GM19452 (cell line): ENCODE measurements around the gene CCDC68.
"Not testable (repeated sequence)": the region's sequence is repeated elsewhere in the genome, so short reads cannot be mapped to it uniquely, and the experiment has no call there.

Experiments
- ATAC-seq: cut with Tn5 transposase; IDR thresholded peaks from one replicate; pipeline ENCODE4 v1.9.1; 2021; ENCODE audit not compliant: unreplicated experiment

The CCDC68 gene

GRCh38 chr18:54878659-54879358, 80.5 kb downstream of the CCDC68 start:
- ATAC-seq = no peak

GRCh38 chr18:54878159-54878622, 81.1 kb downstream of the CCDC68 start:
- no peak for ATAC-seq

GRCh38 chr18:54877076-54877475, 82.2 kb downstream of the CCDC68 start:
- ATAC-seq = no peak

- ATAC-seq = no peak
Measured at GRCh38 chr18:54875063-54875462, 84.2 kb downstream of the CCDC68 start.

GRCh38 chr18:54873884-54874255, 85.4 kb downstream of the CCDC68 start:
- ATAC-seq = no peak

- no peak for ATAC-seq
Measured at GRCh38 chr18:54872681-54873080, 86.6 kb downstream of the CCDC68 start.

GRCh38 chr18:54871231-54871630, 88.0 kb downstream of the CCDC68 start:
- ATAC-seq = no peak

GRCh38 chr18:54867131-54867530, 92.1 kb downstream of the CCDC68 start:
- no peak for ATAC-seq

- ATAC-seq = no peak
Measured at GRCh38 chr18:54860941-54861340, 98.3 kb downstream of the CCDC68 start.

- no peak for ATAC-seq
Measured at GRCh38 chr18:54859667-54860421, 99.4 kb downstream of the CCDC68 start.

GRCh38 chr18:54857499-54857898, 101.8 kb downstream of the CCDC68 start:
- no peak for ATAC-seq

GRCh38 chr18:54856105-54856646, 103.1 kb downstream of the CCDC68 start:
- ATAC-seq = no peak

- not testable (repeated sequence) for ATAC-seq
Measured at GRCh38 chr18:54855050-54855449, 104.2 kb downstream of the CCDC68 start.

GRCh38 chr18:54852780-54853675, 106.2 kb downstream of the CCDC68 start:
- no peak for ATAC-seq
